HG02623 (cell line): ENCODE measurements around the gene STX10.
"Not testable (repeated sequence)": the region's sequence is repeated elsewhere in the genome, so short reads cannot be mapped to it uniquely, and the experiment has no call there.

Source experiments
- ATAC-seq: cut with Tn5 transposase; IDR thresholded peaks from one replicate; pipeline ENCODE4 v1.9.1; 2021; ENCODE audit warnings: moderate library complexity; ENCODE audit not compliant: unreplicated experiment

Gene STX10

GRCh38 chr19:13165162-13165997 is 15.2 kb upstream of the STX10 start:
- no peak for ATAC-seq

GRCh38 chr19:13164343-13165161 is 14.4 kb upstream of the STX10 start:
- no peak for ATAC-seq

- no peak for ATAC-seq
Measured at GRCh38 chr19:13163609-13164342, 13.6 kb upstream of the STX10 start.

GRCh38 chr19:13162724-13163608 is 12.8 kb upstream of the STX10 start:
- no peak for ATAC-seq

GRCh38 chr19:13160557-13160956 is 10.4 kb upstream of the STX10 start:
- ATAC-seq: no peak

- ATAC-seq: no peak
Measured at GRCh38 chr19:13159713-13160112, 9.5 kb upstream of the STX10 start.

- ATAC-seq: no peak
Measured at GRCh38 chr19:13155472-13156359, 5.5 kb upstream of the STX10 start.

GRCh38 chr19:13154911-13155471 is 4.8 kb upstream of the STX10 start:
- no peak for ATAC-seq

GRCh38 chr19:13154241-13154778 is 4.1 kb upstream of the STX10 start:
- ATAC-seq: no peak

- no peak for ATAC-seq
Measured at GRCh38 chr19:13153569-13154240, 3.5 kb upstream of the STX10 start.

- peak; percentile 25 for ATAC-seq
Measured at GRCh38 chr19:13152974-13153568, 2.9 kb upstream of the STX10 start.

- ATAC-seq: peak; percentile 1
Measured at GRCh38 chr19:13152356-13152973, 2.3 kb upstream of the STX10 start.

- ATAC-seq: peak; percentile 35
Measured at GRCh38 chr19:13151605-13152355, 1.6 kb upstream of the STX10 start.

- no peak for ATAC-seq
Measured at GRCh38 chr19:13150931-13151604, 893 bp upstream of the STX10 start.

GRCh38 chr19:13149628-13150186 is 468 bp downstream of the STX10 start:
- ATAC-seq: no peak

GRCh38 chr19:13149173-13149627 is 975 bp downstream of the STX10 start:
- not testable (repeated sequence) for ATAC-seq
